Type B pancreatic cell (in vitro differentiated cells): Measurements from ENCODE around the gene IRAK3. TPM values are rescaled to one million over a fixed set of nuclear protein-coding genes. Genes with fewer than 3 reads are reported as not detected.

Experiments
- DNase-seq: peaks from one replicate; pipeline ENCODE4 v3.0.0; 2021; ENCODE audit warnings: mixed read lengths; ENCODE audit not compliant: unreplicated experiment; ENCODE audit errors: extremely low spot score
- H3K27ac Mint-ChIP-seq: 2 replicates; pipeline ENCODE4 v1.8.0; 2021; ENCODE audit warnings: mild to moderate bottlenecking, mixed read lengths
- H3K27me3 Mint-ChIP-seq: 2 replicates; pipeline ENCODE4 v1.8.0; 2021; ENCODE audit warnings: mixed read lengths
- H3K36me3 Mint-ChIP-seq: 2 replicates; pipeline ENCODE4 v1.8.0; 2021; ENCODE audit warnings: mixed read lengths
- H3K4me1 Mint-ChIP-seq: one replicate; pipeline ENCODE4 v1.8.0; 2021; ENCODE audit warnings: mixed read lengths; ENCODE audit not compliant: unreplicated experiment
- H3K4me3 Mint-ChIP-seq: 2 replicates; pipeline ENCODE4 v1.8.0; 2021; ENCODE audit warnings: mild to moderate bottlenecking, mixed read lengths
- H3K9me3 Mint-ChIP-seq: 2 replicates; pipeline ENCODE4 v1.8.0; 2021; ENCODE audit warnings: mixed read lengths
- total RNA-seq: library from RNA; stranded (reverse); gene quantifications from 2 replicates; pipeline ENCODE4 v1.2.1, GENCODE V29; 2021; ENCODE audit warnings: low replicate concordance
- TF ChIP-seq, protein P1 (sequence below): fragments of 200-600 bp; sonication (generic); conservative IDR thresholded peaks from 2 replicates; pipeline ENCODE4 v1.5.0; 2021; ENCODE audit warnings: antibody characterized with exemption, mild to moderate bottlenecking

The IRAK3 gene
- total RNA-seq, 1 donor from 2014 or later, result 0.34 TPM

DNA sequence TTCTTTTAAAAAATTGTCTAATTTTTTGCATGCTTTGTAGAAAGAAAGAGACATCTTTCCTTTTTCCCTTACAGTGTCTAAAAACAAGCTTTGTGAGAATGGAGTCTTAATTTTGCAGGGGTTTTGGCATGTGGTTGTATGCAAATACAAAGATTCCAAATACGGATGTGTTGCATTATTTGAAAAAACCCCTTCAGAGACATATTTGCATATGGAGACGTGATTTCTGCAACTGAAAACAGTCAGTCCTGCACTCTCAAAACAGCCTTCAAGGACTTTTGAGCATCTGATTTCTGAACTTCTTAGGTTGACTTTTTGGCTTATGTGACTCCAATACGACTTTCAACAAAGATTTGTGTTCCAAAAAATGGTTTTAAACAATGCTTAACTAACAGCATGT is 7.8 kb downstream of the IRAK3 start:
- no peaks in the 10 kb centered on the region for H3K4me1 Mint-ChIP-seq
- no peak overlapping the region for H3K27ac Mint-ChIP-seq
- peaks cover 32% of the 10 kb centered on the region for H3K27me3 Mint-ChIP-seq
- H3K4me3 Mint-ChIP-seq, result no peak overlapping the region
- H3K9me3 Mint-ChIP-seq, result no peaks in the 10 kb centered on the region
- no peak for DNase-seq
- TF ChIP-seq, protein P1, sequence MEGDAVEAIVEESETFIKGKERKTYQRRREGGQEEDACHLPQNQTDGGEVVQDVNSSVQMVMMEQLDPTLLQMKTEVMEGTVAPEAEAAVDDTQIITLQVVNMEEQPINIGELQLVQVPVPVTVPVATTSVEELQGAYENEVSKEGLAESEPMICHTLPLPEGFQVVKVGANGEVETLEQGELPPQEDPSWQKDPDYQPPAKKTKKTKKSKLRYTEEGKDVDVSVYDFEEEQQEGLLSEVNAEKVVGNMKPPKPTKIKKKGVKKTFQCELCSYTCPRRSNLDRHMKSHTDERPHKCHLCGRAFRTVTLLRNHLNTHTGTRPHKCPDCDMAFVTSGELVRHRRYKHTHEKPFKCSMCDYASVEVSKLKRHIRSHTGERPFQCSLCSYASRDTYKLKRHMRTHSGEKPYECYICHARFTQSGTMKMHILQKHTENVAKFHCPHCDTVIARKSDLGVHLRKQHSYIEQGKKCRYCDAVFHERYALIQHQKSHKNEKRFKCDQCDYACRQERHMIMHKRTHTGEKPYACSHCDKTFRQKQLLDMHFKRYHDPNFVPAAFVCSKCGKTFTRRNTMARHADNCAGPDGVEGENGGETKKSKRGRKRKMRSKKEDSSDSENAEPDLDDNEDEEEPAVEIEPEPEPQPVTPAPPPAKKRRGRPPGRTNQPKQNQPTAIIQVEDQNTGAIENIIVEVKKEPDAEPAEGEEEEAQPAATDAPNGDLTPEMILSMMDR, result no peak
- H3K36me3 Mint-ChIP-seq, result no peaks in the 10 kb centered on the region

DNA sequence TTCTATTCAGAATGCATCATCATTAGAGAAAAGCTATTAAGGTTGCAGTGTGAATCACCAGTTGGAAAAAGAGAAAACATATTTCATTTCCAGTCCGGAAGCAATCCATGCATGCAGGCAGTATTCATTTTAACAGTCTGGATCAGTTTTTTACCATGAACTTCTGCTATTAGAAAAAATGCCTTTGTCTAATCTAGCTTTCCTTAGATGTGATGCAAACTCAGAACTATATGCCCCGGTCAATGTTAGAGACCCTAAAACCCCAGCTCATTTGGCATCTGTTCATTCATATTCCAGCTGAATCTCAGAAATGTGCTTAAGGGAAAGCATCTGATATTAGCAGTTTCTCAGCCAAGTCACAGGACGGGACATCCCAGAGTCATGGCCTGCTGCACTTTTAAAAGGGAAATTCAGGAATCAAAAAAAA is 8.5 kb downstream of the IRAK3 start:
- Mint-ChIP-seq H3K4me3 (no peak overlapping the region), H3K27ac (no peak overlapping the region), H3K4me1 (no peaks in the 10 kb centered on the region), H3K36me3 (no peaks in the 10 kb centered on the region), H3K27me3 (peaks cover 31% of the 10 kb centered on the region), H3K9me3 (no peaks in the 10 kb centered on the region)
- no peak for DNase-seq
- TF ChIP-seq, protein P1, result no peak

DNA sequence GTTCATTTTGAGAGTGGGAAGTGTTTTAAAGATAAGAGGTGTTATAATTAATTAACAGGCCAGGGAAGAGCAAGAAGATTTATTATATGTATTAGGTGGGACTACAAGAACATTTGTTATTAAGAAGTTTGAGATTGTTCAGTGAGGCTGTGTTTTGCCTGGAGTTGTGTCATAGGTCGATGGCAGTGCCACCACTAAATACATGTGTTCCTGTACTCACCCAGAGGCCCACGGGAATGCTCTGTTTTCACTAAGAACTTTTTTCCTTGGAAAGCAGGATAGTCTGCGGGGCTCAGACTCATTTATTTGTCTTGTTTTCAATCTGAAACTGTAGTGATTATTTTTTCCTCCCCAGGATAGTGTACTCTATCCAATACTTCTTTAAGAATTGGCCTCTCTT is 10.1 kb downstream of the IRAK3 start:
- no peaks in the 10 kb centered on the region for H3K36me3 Mint-ChIP-seq
- no peak overlapping the region for H3K27ac Mint-ChIP-seq
- H3K4me1 Mint-ChIP-seq, result no peaks in the 10 kb centered on the region
- no peak overlapping the region for H3K4me3 Mint-ChIP-seq
- H3K27me3 Mint-ChIP-seq, result peaks cover 22% of the 10 kb centered on the region
- no peaks in the 10 kb centered on the region for H3K9me3 Mint-ChIP-seq
- TF ChIP-seq, protein P1, result no peak
- no peak for DNase-seq

DNA sequence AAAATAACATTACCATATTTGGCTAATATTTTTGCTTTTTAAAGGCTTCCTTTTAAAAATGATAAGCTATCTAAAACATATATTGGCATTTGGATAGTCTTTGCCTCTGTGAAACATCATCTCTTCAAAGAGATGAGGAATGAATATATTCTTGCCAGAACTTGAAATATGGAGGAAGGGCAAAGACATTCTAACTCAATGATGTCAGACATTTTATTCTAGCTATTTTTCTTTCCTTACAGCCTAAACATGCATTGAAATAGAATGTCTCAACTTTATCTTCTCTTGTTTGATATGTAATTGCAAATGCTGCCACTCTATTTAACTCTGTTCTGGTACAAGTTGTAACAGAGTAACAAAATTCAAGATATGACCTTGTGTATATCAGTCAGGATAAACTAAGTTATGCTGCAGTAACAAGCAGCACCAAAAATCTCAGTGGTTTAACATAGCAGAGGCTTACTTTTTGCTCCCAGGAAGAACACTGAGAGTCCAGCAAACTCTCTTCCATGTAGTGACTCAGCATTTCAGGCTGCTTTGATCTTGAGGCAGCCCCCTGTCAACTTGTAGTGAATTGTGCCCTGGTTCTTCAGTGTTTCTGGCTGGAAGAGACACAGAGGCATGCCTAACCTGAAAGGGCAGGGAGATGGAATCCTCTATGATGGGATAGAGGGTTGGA is 11.0 kb downstream of the IRAK3 start:
- TF ChIP-seq, protein P1, result no peak
- no peaks in the 10 kb centered on the region for H3K4me1 Mint-ChIP-seq
- H3K9me3 Mint-ChIP-seq, result no peaks in the 10 kb centered on the region
- H3K36me3 Mint-ChIP-seq, result no peaks in the 10 kb centered on the region
- H3K4me3 Mint-ChIP-seq, result no peak overlapping the region
- H3K27me3 Mint-ChIP-seq, result peaks cover 23% of the 10 kb centered on the region
- no peak overlapping the region for H3K27ac Mint-ChIP-seq
- DNase-seq, result no peak

DNA sequence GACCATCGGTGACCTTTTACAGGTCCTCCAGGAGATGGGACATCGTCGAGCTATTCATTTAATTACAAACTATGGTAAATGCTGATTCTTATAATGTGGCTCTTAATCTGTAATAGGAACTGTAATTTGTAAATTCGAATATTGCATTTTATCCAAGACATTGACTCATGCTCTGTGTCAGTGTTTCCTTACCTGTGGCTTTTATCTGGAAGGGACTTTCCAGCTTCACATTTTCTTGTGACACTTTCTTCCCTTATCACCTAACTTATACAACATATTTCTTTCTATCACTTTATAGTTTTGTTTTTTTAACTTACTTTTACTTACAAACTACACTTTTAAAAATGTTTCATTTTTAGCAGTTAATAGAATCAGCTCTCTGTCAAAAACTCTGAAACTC is 14.8 kb downstream of the IRAK3 start:
- no peak for DNase-seq
- Mint-ChIP-seq H3K36me3 (no peaks in the 10 kb centered on the region), H3K4me1 (no peaks in the 10 kb centered on the region), H3K27ac (no peak overlapping the region), H3K27me3 (peaks cover 22% of the 10 kb centered on the region), H3K9me3 (no peaks in the 10 kb centered on the region), H3K4me3 (no peak overlapping the region)
- TF ChIP-seq, protein P1, result no peak
